ENCODE data around the gene TOP1.

Gene TOP1

DNA sequence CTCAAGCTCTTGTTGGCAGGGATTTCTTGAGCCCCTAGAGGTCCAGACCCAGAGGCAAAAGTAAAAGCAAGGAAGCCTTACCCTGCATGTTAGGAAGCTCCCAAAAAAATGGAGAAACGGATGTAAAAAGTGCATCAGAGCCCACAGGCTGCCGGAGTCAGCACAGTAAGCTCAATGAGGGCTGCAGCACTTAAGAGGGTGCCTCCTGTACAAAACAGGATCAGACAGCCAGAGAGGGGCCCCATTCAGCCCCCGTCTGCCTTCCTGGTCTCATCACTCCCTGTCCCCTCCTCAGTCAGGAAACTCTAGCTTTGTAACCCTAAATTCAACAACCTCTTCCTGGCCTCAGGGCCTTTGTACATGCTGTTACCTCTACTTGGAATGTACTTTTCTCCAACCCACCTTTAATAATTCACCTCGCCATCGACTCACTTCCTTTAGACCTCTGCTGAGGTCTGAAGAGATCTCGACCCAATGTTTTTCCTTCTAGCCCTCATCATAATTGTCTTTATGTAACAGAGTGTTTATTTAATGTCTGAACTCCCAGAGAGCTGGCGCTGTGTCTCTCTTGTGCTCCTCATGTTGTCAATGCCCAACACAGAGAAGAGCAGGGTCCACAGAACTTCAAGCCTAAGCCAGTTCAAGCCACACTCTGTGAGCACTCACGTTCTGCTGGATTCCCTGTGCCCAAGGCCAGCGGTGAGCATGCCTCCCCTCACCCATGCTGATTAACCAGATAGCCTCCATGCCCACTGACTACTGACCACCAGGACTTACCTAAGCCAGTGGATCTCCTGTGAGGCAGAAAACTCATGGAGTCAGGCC is 106.0 kb downstream of the TOP1 start:
- ATAC-seq (ENCODE audit: low read depth) (no peak), DNase-seq (ENCODE audit: low spot score) (peak; percentile 70)
- Histone ChIP-seq H3K27me3 (ENCODE audit: insufficient read depth, poor library complexity, severe bottlenecking) (no peaks in the 10 kb centered on the region), H3K4me1 (ENCODE audit: insufficient read depth, poor library complexity, severe bottlenecking) (peaks cover 15% of the 10 kb centered on the region), H3K4me3 (ENCODE audit: severe bottlenecking) (no peak overlapping the region), H3K9me3 (ENCODE audit: severe bottlenecking) (no peaks in the 10 kb centered on the region), H3K36me3 (ENCODE audit: low read depth) (peaks cover 5% of the 10 kb centered on the region), H3K27ac (ENCODE audit: poor library complexity, severe bottlenecking) (peak overlapping the region; percentile 57)
- TF ChIP-seq, protein P1, sequence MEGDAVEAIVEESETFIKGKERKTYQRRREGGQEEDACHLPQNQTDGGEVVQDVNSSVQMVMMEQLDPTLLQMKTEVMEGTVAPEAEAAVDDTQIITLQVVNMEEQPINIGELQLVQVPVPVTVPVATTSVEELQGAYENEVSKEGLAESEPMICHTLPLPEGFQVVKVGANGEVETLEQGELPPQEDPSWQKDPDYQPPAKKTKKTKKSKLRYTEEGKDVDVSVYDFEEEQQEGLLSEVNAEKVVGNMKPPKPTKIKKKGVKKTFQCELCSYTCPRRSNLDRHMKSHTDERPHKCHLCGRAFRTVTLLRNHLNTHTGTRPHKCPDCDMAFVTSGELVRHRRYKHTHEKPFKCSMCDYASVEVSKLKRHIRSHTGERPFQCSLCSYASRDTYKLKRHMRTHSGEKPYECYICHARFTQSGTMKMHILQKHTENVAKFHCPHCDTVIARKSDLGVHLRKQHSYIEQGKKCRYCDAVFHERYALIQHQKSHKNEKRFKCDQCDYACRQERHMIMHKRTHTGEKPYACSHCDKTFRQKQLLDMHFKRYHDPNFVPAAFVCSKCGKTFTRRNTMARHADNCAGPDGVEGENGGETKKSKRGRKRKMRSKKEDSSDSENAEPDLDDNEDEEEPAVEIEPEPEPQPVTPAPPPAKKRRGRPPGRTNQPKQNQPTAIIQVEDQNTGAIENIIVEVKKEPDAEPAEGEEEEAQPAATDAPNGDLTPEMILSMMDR (IDR thresholded peaks at IDR 0.05; ENCODE audit: poor library complexity, severe bottlenecking): no peak

DNA sequence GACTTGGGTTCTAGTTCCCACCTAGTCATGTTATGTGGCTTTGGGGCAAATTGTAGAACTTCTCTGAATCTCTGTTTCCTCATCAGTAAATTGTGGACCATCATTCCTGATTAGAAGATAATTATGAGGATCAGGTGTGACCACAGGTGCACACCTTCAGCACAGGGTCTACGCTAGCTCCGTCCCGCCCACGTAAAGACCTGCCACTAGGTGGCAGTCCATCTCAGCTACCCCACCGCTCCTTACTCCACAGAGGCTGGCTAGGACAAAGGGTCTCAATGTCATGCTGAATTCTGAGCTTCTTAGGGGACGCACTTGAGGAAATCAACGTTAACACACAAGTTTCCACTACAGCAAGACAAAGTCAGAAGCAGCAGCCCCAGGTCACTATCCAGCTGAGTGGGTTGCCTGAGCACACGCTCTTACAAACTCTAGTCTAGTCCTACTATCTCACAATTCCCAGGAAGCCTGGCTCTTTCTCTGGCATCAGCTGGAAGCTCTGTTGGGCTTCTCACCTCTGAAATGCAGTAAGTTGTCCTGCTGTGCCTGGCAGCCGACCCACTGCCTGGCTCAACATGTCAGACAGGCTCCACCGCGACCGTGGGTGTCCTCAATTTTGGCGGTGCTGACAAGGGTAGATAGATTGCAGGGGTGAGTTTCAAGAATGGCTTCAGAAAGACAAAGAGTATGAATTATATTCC is 106.7 kb downstream of the TOP1 start:
- DNase-seq (ENCODE audit: low spot score) (peak; percentile 81), ATAC-seq (ENCODE audit: low read depth) (peak; percentile 9; the same call in 1 of the 3 replicates)
- Histone ChIP-seq H3K9me3 (ENCODE audit: severe bottlenecking) (no peaks in the 10 kb centered on the region), H3K36me3 (ENCODE audit: low read depth) (peaks cover 8% of the 10 kb centered on the region), H3K27ac (ENCODE audit: poor library complexity, severe bottlenecking) (peak overlapping the region; percentile 57), H3K4me1 (ENCODE audit: insufficient read depth, poor library complexity, severe bottlenecking) (peaks cover 18% of the 10 kb centered on the region), H3K27me3 (ENCODE audit: insufficient read depth, poor library complexity, severe bottlenecking) (no peaks in the 10 kb centered on the region), H3K4me3 (ENCODE audit: severe bottlenecking) (no peak overlapping the region)
- TF ChIP-seq, protein P1 (IDR thresholded peaks at IDR 0.05; ENCODE audit: poor library complexity, severe bottlenecking): peak; percentile 100

DNA sequence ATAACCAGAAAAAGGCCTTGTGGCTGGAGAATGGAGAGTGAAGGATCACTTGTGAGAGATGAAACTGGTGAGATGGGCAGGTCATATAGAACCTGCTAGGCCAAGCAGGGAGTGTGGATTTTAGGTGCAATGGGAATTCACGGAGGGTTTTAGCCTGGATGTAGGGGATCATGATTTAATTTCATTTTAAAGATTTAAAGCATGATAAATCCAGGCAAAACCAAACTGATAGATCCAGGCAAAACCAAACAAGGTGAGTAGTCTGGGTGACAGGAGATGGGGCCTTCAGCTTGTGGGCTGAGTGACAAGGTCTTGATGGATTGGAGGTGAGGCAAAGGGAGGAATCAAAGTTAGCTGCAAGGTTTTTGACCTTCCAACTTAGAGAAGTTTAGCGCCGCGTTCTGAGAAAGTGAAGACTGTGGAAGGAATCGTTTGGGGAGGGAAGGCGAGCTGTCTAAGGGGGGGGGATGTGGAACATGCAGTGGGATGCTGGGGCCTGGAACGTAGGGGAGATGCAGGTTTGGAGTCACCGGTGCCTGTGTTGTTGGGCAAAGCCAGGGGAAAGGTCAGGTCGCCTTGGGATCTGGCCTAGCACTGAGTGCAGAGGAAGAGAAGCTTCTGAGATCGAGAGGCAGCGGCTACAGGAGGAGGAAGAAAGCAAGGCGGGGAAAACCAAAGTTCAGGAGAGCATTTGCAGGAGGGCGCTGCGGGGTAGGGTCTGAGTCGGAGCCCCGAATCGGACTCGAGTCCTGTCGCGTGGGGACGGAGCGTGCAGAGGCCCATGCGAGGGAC is 107.5 kb downstream of the TOP1 start:
- peak overlapping the region; percentile 67 for H3K27ac ChIP-seq (ENCODE audit: poor library complexity, severe bottlenecking)
- DNase-seq (ENCODE audit: low spot score) (peak; percentile 90), ATAC-seq (ENCODE audit: low read depth) (no peak)
- no peaks in the 10 kb centered on the region for H3K9me3 ChIP-seq (ENCODE audit: severe bottlenecking)
- no peaks in the 10 kb centered on the region for H3K27me3 ChIP-seq (ENCODE audit: insufficient read depth, poor library complexity, severe bottlenecking)
- H3K4me3 ChIP-seq (ENCODE audit: severe bottlenecking): peak overlapping the region; percentile 83
- peaks cover 18% of the 10 kb centered on the region for H3K4me1 ChIP-seq (ENCODE audit: insufficient read depth, poor library complexity, severe bottlenecking)
- TF ChIP-seq, protein P1 (IDR thresholded peaks at IDR 0.05; ENCODE audit: poor library complexity, severe bottlenecking): no peak
- peaks cover 13% of the 10 kb centered on the region for H3K36me3 ChIP-seq (ENCODE audit: low read depth)

DNA sequence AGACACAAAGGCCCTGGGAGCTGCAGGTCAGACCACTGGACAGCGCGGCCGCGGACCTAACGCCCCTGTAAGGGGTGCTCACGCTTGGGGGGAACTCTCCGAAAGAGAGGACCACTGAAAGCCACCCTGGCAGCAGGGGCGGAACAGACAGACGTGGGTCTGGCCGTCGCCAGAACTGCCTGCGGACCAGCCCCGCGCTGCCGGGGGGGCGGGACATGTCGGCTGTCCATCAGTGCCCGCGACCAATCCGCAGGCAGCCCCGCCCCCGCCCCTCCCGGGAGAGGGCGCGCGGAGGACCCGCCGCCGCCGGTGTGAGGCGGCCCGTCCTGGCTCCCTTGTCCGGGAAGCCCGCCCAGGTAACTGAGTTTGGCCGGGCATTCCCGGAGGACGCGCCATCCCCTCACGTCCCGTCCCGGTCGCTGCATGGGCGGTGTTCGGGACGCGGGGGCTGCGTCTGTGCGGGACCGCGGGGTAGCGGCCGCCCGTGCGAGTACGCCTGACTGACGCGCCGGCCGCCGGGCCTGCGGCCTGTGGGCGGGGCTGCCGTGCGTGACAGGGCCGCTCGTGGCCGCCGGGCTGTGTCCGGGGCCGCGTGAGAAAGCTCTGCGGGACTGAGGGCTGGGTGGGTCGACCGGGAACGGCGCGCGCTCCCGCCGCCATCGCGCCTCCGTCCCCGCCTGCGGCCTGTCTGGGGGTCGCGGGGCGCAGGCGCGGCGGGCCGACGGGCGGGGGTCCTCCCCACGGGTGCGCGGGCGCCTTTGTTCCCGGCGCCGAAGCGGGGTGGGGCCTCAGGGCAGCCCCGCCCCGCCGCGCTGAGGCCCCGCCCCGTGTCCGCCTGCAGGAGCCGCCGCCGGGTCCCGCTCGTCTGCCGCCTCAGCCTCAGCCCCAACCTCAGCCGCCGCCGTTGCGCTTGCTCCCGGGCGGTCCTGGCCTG is 108.3 kb downstream of the TOP1 start, which contains the start of gene PLCG1:
TSS of gene PLCG1 (plus strand) at position 864 of the 934 bp plus-strand sequence. CDS start 99 bp downstream, outside the sequence.
- ATAC-seq (ENCODE audit: low read depth): peak; percentile 68
- DNase-seq (ENCODE audit: low spot score): peak; percentile 97
- TF ChIP-seq, protein P1 (IDR thresholded peaks at IDR 0.05; ENCODE audit: poor library complexity, severe bottlenecking): peak; percentile 12
- Histone ChIP-seq H3K27me3 (ENCODE audit: insufficient read depth, poor library complexity, severe bottlenecking) (no peaks in the 10 kb centered on the region), H3K27ac (ENCODE audit: poor library complexity, severe bottlenecking) (peak within 1 kb of the TSS; percentile 67), H3K36me3 (ENCODE audit: low read depth) (peaks cover 17% of the 10 kb centered on the region), H3K4me1 (ENCODE audit: insufficient read depth, poor library complexity, severe bottlenecking) (peaks cover 18% of the 10 kb centered on the region), H3K9me3 (ENCODE audit: severe bottlenecking) (no peaks in the 10 kb centered on the region), H3K4me3 (ENCODE audit: severe bottlenecking) (peak within 1 kb of the TSS; percentile 83)
